SK-MEL-5 (cell line): Measurements from ENCODE around the gene TMEM108. TPM values are rescaled to one million over a fixed set of nuclear protein-coding genes. Genes with fewer than 3 reads are reported as not detected.

Source experiments
- DNase-seq: peaks from one replicate; pipeline ENCODE4 v3.0.0-alpha.2; 2016; ENCODE audit warnings: low read depth, low spot score
- in situ Hi-C: cut with HindIII; loops from 2 replicates; pipeline ENCODE4 v1.10.0; 2016; ENCODE audit warnings: low sequenced_read_pairs, high pct_unique_total_duplicates, low pct_unique_long_range_greater_than_20kb
- total RNA-seq: library from RNA; depleted of rRNA; stranded (reverse); fragments of >200 nt; shearing (Covaris generic); gene quantifications from 2 replicates; pipeline ENCODE4 v1.2.3, GENCODE V29; 2014

TMEM108 gene
- total RNA-seq, 1 experiment from 2014 or later, result 0.13 TPM

- DNase-seq, result no peak
- in situ Hi-C loops, result no loop called here
These were observed 99.1 kb downstream of the TMEM108 start for GRCh38 chr3:133137042-133137996.

GRCh38 chr3:133138017-133138416, 99.8 kb downstream of the TMEM108 start:
- no peak for DNase-seq
- in situ Hi-C loops, result no loop called here

- no peak for DNase-seq
- in situ Hi-C loops, result no loop called here
These were observed 113.9 kb downstream of the TMEM108 start for GRCh38 chr3:133152056-133152455.

GRCh38 chr3:133152681-133153220, 114.6 kb downstream of the TMEM108 start:
- no peak for DNase-seq
- in situ Hi-C loops, result no loop called here

- no peak for DNase-seq
- in situ Hi-C loops, result no loop called here
These were observed 115.2 kb downstream of the TMEM108 start for GRCh38 chr3:133153382-133153781.

GRCh38 chr3:133157716-133158115, 119.5 kb downstream of the TMEM108 start:
- in situ Hi-C loops, result no loop called here
- no peak for DNase-seq

GRCh38 chr3:133158686-133159085, 120.5 kb downstream of the TMEM108 start:
- in situ Hi-C loops, result no loop called here
- no peak for DNase-seq

- in situ Hi-C loops, result no loop called here
- DNase-seq, result no peak
These were observed 121.6 kb downstream of the TMEM108 start for GRCh38 chr3:133159498-133160475.

- in situ Hi-C loops, result no loop called here
- no peak for DNase-seq
These were observed 123.5 kb downstream of the TMEM108 start for GRCh38 chr3:133161656-133162055.

GRCh38 chr3:133162265-133162664, 124.1 kb downstream of the TMEM108 start:
- in situ Hi-C loops, result no loop called here
- DNase-seq, result no peak

GRCh38 chr3:133162670-133163305, 124.6 kb downstream of the TMEM108 start:
- DNase-seq, result no peak
- in situ Hi-C loops, result no loop called here

- no peak for DNase-seq
- in situ Hi-C loops, result no loop called here
These were observed 129.3 kb downstream of the TMEM108 start for GRCh38 chr3:133167340-133168024.

GRCh38 chr3:133168025-133168401, 129.8 kb downstream of the TMEM108 start:
- in situ Hi-C loops, result no loop called here
- DNase-seq, result no peak

- no peak for DNase-seq
- in situ Hi-C loops, result no loop called here
These were observed 131.3 kb downstream of the TMEM108 start for GRCh38 chr3:133169331-133170068.

GRCh38 chr3:133171831-133172230, 133.6 kb downstream of the TMEM108 start:
- DNase-seq, result no peak
- in situ Hi-C loops, result no loop called here

- in situ Hi-C loops, result no loop called here
- no peak for DNase-seq
These were observed 143.4 kb downstream of the TMEM108 start for GRCh38 chr3:133181392-133182150.
